Osteocyte (in vitro differentiated cells): Measurements from ENCODE around the gene PAK1. TPM values are rescaled to one million over a fixed set of nuclear protein-coding genes. Genes with fewer than 3 reads are reported as not detected.

Experiments
- DNase-seq: peaks from one replicate; pipeline ENCODE4 v3.0.0; 2021; ENCODE audit warnings: mixed read lengths; ENCODE audit not compliant: unreplicated experiment; ENCODE audit errors: extremely low spot score
- H3K27ac Mint-ChIP-seq: one replicate; pipeline ENCODE4 v1.8.0; 2021; ENCODE audit warnings: mild to moderate bottlenecking, mixed read lengths; ENCODE audit not compliant: unreplicated experiment
- H3K27me3 Mint-ChIP-seq: one replicate; pipeline ENCODE4 v1.8.0; 2021; ENCODE audit warnings: mixed read lengths; ENCODE audit not compliant: unreplicated experiment
- H3K36me3 Mint-ChIP-seq: one replicate; pipeline ENCODE4 v1.8.0; 2021; ENCODE audit warnings: mixed read lengths; ENCODE audit not compliant: unreplicated experiment
- H3K4me1 Mint-ChIP-seq: one replicate; pipeline ENCODE4 v1.8.0; 2021; ENCODE audit warnings: mixed read lengths; ENCODE audit not compliant: unreplicated experiment
- H3K4me3 Mint-ChIP-seq: one replicate; pipeline ENCODE4 v1.8.0; 2021; ENCODE audit warnings: mild to moderate bottlenecking, moderate library complexity, mixed read lengths; ENCODE audit not compliant: unreplicated experiment
- H3K9me3 Mint-ChIP-seq: one replicate; pipeline ENCODE4 v1.8.0; 2021; ENCODE audit warnings: mixed read lengths; ENCODE audit not compliant: unreplicated experiment
- CTCF ChIP-seq: fragments of 200-600 bp; sonication (generic); IDR thresholded peaks from 2 replicates; pipeline ENCODE4 v1.5.0; 2021; ENCODE audit warnings: antibody characterized with exemption, mild to moderate bottlenecking, moderate library complexity
- total RNA-seq: library from RNA; stranded (reverse); gene quantifications from 2 replicates; pipeline ENCODE4 v1.2.1, GENCODE V29; 2021

Gene PAK1
- total RNA-seq, 1 donor from 2014 or later: 20.9 TPM

- DNase-seq: no peak
- Mint-ChIP-seq H3K27me3 (no peaks in the 10 kb centered on the region), H3K9me3 (no peaks in the 10 kb centered on the region), H3K4me1 (no peaks in the 10 kb centered on the region), H3K36me3 (peaks cover 12% of the 10 kb centered on the region), H3K27ac (no peak overlapping the region), H3K4me3 (no peak overlapping the region)
- TF ChIP-seq CTCF: no peak
These were observed 150.8 kb downstream of the PAK1 start for GRCh38 chr11:77322926-77323590.

- no peaks in the 10 kb centered on the region for H3K9me3 Mint-ChIP-seq
These were observed 151.4 kb downstream of the PAK1 start for GRCh38 chr11:77322506-77322905.

GRCh38 chr11:77320351-77320750 is 153.5 kb downstream of the PAK1 start:
- Mint-ChIP-seq H3K9me3 (no peaks in the 10 kb centered on the region), H3K4me1 (no peaks in the 10 kb centered on the region), H3K36me3 (peaks cover 5% of the 10 kb centered on the region), H3K27me3 (peaks cover 6% of the 10 kb centered on the region), H3K27ac (no peak overlapping the region), H3K4me3 (no peak overlapping the region)
- no peak for TF ChIP-seq CTCF
- DNase-seq: no peak

More at GRCh38 chr11:77322506-77322905, 151.4 kb downstream of the PAK1 start:
- Mint-ChIP-seq H3K4me3 (no peak overlapping the region), H3K36me3 (peaks cover 12% of the 10 kb centered on the region), H3K27ac (no peak overlapping the region), H3K27me3 (no peaks in the 10 kb centered on the region), H3K4me1 (no peaks in the 10 kb centered on the region)
- DNase-seq: no peak
- TF ChIP-seq CTCF: no peak

GRCh38 chr11:77318600-77318999 is 155.3 kb downstream of the PAK1 start:
- no peak for DNase-seq
- Mint-ChIP-seq H3K27ac (no peak overlapping the region), H3K4me1 (no peaks in the 10 kb centered on the region), H3K9me3 (no peaks in the 10 kb centered on the region), H3K4me3 (no peak overlapping the region), H3K27me3 (peaks cover 6% of the 10 kb centered on the region), H3K36me3 (peaks cover 5% of the 10 kb centered on the region)
- TF ChIP-seq CTCF: no peak

GRCh38 chr11:77316733-77317342 is 157.1 kb downstream of the PAK1 start:
- Mint-ChIP-seq H3K4me1 (no peaks in the 10 kb centered on the region), H3K4me3 (no peak overlapping the region), H3K27me3 (peaks cover 6% of the 10 kb centered on the region), H3K27ac (no peak overlapping the region), H3K9me3 (no peaks in the 10 kb centered on the region), H3K36me3 (no peaks in the 10 kb centered on the region)
- TF ChIP-seq CTCF: no peak
- no peak for DNase-seq
